Activated naive CD4-positive, alpha-beta T cell treated with anti-CD3 and anti-CD28 coated beads for 36 hours (primary cell): ENCODE data around the gene TAF1B. TPM values are rescaled to one million over a fixed set of nuclear protein-coding genes. Genes with fewer than 3 reads are reported as not detected.

ENCODE experiments used
- CTCF ChIA-PET: fragments of 350-600 bp; sonication (Branson Sonifier 250); formaldehyde crosslinking; loops from one replicate; lab custom pipeline; 2021; ENCODE audit warnings: antibody characterized with exemption; lab: Charles Lee
- DNase-seq: peaks from one replicate; pipeline ENCODE4 v3.0.0-alpha.2; 2020
- H3K27ac Mint-ChIP-seq: one replicate; pipeline ENCODE4 v1.8.0; 2021; ENCODE audit warnings: mild to moderate bottlenecking, mixed read lengths
- H3K27me3 Mint-ChIP-seq: one replicate; pipeline ENCODE4 v1.8.0; 2021; ENCODE audit warnings: low read depth, mixed read lengths
- H3K36me3 Mint-ChIP-seq: one replicate; pipeline ENCODE4 v1.8.0; 2021; ENCODE audit warnings: low read depth, mixed read lengths
- H3K4me1 Mint-ChIP-seq: one replicate; pipeline ENCODE4 v1.8.0; 2021; ENCODE audit warnings: low read depth, mixed read lengths
- H3K4me3 Mint-ChIP-seq: one replicate; pipeline ENCODE4 v1.8.0; 2021; ENCODE audit warnings: mild to moderate bottlenecking, moderate library complexity, mixed read lengths
- H3K9me3 Mint-ChIP-seq: one replicate; pipeline ENCODE4 v1.8.0; 2021; ENCODE audit warnings: mixed read lengths
- intact Hi-C: fragments of 100-400 bp; cut with micrococcal nuclease; formaldehyde crosslinking; loops from one replicate; pipeline ENCODE4 v1.15.1; 2023
- total RNA-seq, 2 experiments: library from RNA; stranded (reverse); gene quantifications; one replicate each; pipeline ENCODE4 v1.2.3, GENCODE V29; 2021

Gene TAF1B
- total RNA-seq, 2 experiments from 2014 or later, result 24.8 to 25.7 TPM

GRCh38 chr2:9939587-9940485, 96.6 kb downstream of the TAF1B start:
- no peak overlapping the region for H3K27ac Mint-ChIP-seq
- CTCF ChIA-PET, result interaction anchor here (0.8 to 1.4 kb wide), 4 partner anchors 44 to 149 kb away, joined by 3 to 6 read pairs (median 4); no protein-coding TSS in a partner anchor

GRCh38 chr2:9941196-9941995, 98.1 kb downstream of the TAF1B start:
- Mint-ChIP-seq H3K27ac (no peak overlapping the region), H3K27me3 (peaks cover 6% of the 10 kb centered on the region), H3K4me3 (no peak overlapping the region), H3K4me1 (no peaks in the 10 kb centered on the region), H3K36me3 (no peaks in the 10 kb centered on the region), H3K9me3 (no peaks in the 10 kb centered on the region)
- no peak for DNase-seq
- CTCF ChIA-PET, result interaction anchor here (1.2 to 1.4 kb wide), 2 partner anchors 20 to 38 kb away, joined by 4 read pairs; no protein-coding TSS in a partner anchor
- intact Hi-C loops, result no loop called here

More at GRCh38 chr2:9939587-9940485, 96.6 kb downstream of the TAF1B start:
- H3K4me3 Mint-ChIP-seq, result no peak overlapping the region
- DNase-seq, result no peak
- no peaks in the 10 kb centered on the region for H3K36me3 Mint-ChIP-seq
- H3K27me3 Mint-ChIP-seq, result no peaks in the 10 kb centered on the region
- no peaks in the 10 kb centered on the region for H3K9me3 Mint-ChIP-seq
- no peaks in the 10 kb centered on the region for H3K4me1 Mint-ChIP-seq
- intact Hi-C loops, result no loop called here

GRCh38 chr2:9941996-9942390, 98.7 kb downstream of the TAF1B start:
- CTCF ChIA-PET, result interaction anchor here (1.2 to 1.4 kb wide), 2 partner anchors 20 to 37 kb away, joined by 4 read pairs; no protein-coding TSS in a partner anchor
- Mint-ChIP-seq H3K27me3 (peaks cover 6% of the 10 kb centered on the region), H3K4me1 (no peaks in the 10 kb centered on the region), H3K27ac (no peak overlapping the region), H3K9me3 (no peaks in the 10 kb centered on the region), H3K36me3 (no peaks in the 10 kb centered on the region), H3K4me3 (no peak overlapping the region)
- intact Hi-C loops, result no loop called here
- no peak for DNase-seq

- CTCF ChIA-PET, result no interaction called here
Measured at GRCh38 chr2:9944330-9944758, 101.1 kb downstream of the TAF1B start.

GRCh38 chr2:9945596-9945995, 102.3 kb downstream of the TAF1B start:
- H3K4me1 Mint-ChIP-seq, result no peaks in the 10 kb centered on the region
- H3K27me3 Mint-ChIP-seq, result peaks cover 15% of the 10 kb centered on the region
- no peaks in the 10 kb centered on the region for H3K36me3 Mint-ChIP-seq
- H3K9me3 Mint-ChIP-seq, result no peaks in the 10 kb centered on the region
- CTCF ChIA-PET, result no interaction called here
- no peak overlapping the region for H3K4me3 Mint-ChIP-seq
- no peak overlapping the region for H3K27ac Mint-ChIP-seq
- DNase-seq, result no peak
- intact Hi-C loops, result no loop called here

More at GRCh38 chr2:9944330-9944758, 101.1 kb downstream of the TAF1B start:
- Mint-ChIP-seq H3K9me3 (no peaks in the 10 kb centered on the region), H3K27me3 (peaks cover 6% of the 10 kb centered on the region), H3K4me3 (no peak overlapping the region), H3K36me3 (no peaks in the 10 kb centered on the region), H3K27ac (no peak overlapping the region), H3K4me1 (no peaks in the 10 kb centered on the region)
- intact Hi-C loops, result no loop called here
- DNase-seq, result no peak

GRCh38 chr2:9946076-9946475, 102.8 kb downstream of the TAF1B start:
- no peaks in the 10 kb centered on the region for H3K36me3 Mint-ChIP-seq
- DNase-seq, result no peak
- peaks cover 15% of the 10 kb centered on the region for H3K27me3 Mint-ChIP-seq
- CTCF ChIA-PET, result interaction anchor here (2.9 kb wide), 1 partner anchor 132 kb away, joined by 10 read pairs; no protein-coding TSS in a partner anchor
- intact Hi-C loops, result no loop called here
- no peak overlapping the region for H3K4me3 Mint-ChIP-seq
- no peaks in the 10 kb centered on the region for H3K9me3 Mint-ChIP-seq
- H3K27ac Mint-ChIP-seq, result no peak overlapping the region
- H3K4me1 Mint-ChIP-seq, result no peaks in the 10 kb centered on the region

- H3K4me3 Mint-ChIP-seq, result no peak overlapping the region
- intact Hi-C loops, result no loop called here
- H3K4me1 Mint-ChIP-seq, result no peaks in the 10 kb centered on the region
- no peaks in the 10 kb centered on the region for H3K9me3 Mint-ChIP-seq
- no peaks in the 10 kb centered on the region for H3K36me3 Mint-ChIP-seq
- H3K27ac Mint-ChIP-seq, result no peak overlapping the region
- DNase-seq, result no peak
- H3K27me3 Mint-ChIP-seq, result peaks cover 15% of the 10 kb centered on the region
- CTCF ChIA-PET, result interaction anchor here (1.1 to 2.9 kb wide), 2 partner anchors 38 to 133 kb away, joined by 6 to 10 read pairs; no protein-coding TSS in a partner anchor
Measured at GRCh38 chr2:9946818-9947217, 103.5 kb downstream of the TAF1B start.

- Mint-ChIP-seq H3K27me3 (peaks cover 31% of the 10 kb centered on the region), H3K4me3 (no peak overlapping the region), H3K36me3 (no peaks in the 10 kb centered on the region), H3K9me3 (no peaks in the 10 kb centered on the region), H3K4me1 (peaks cover 2% of the 10 kb centered on the region), H3K27ac (no peak overlapping the region)
- CTCF ChIA-PET, result interaction anchor here (1.2 to 2.9 kb wide), 2 partner anchors 36 to 135 kb away, joined by 3 to 10 read pairs; no protein-coding TSS in a partner anchor
- DNase-seq, result no peak
- intact Hi-C loops, result no loop called here
Measured at GRCh38 chr2:9948721-9949120, 105.4 kb downstream of the TAF1B start.

GRCh38 chr2:9949239-9949991, 106.1 kb downstream of the TAF1B start:
- peaks cover 35% of the 10 kb centered on the region for H3K27me3 Mint-ChIP-seq
- peak overlapping the region; percentile 75 for H3K4me3 Mint-ChIP-seq
- H3K36me3 Mint-ChIP-seq, result no peaks in the 10 kb centered on the region
- no peaks in the 10 kb centered on the region for H3K9me3 Mint-ChIP-seq
- no peak for DNase-seq
- CTCF ChIA-PET, result no interaction called here
- H3K4me1 Mint-ChIP-seq, result peaks cover 2% of the 10 kb centered on the region
- intact Hi-C loops, result no loop called here
- no peak overlapping the region for H3K27ac Mint-ChIP-seq

- Mint-ChIP-seq H3K9me3 (no peaks in the 10 kb centered on the region), H3K36me3 (no peaks in the 10 kb centered on the region), H3K4me1 (peaks cover 2% of the 10 kb centered on the region), H3K4me3 (peak overlapping the region; percentile 75), H3K27ac (no peak overlapping the region), H3K27me3 (peaks cover 36% of the 10 kb centered on the region)
- intact Hi-C loops, result loop anchor here (2.0 to 10.0 kb wide), 2 partner anchors 27 to 135 kb away; no protein-coding TSS in a partner anchor
- no peak for DNase-seq
- CTCF ChIA-PET, result no interaction called here
Measured at GRCh38 chr2:9949992-9950520, 106.8 kb downstream of the TAF1B start.

GRCh38 chr2:9950521-9951271, 107.4 kb downstream of the TAF1B start:
- CTCF ChIA-PET, result no interaction called here
- Mint-ChIP-seq H3K9me3 (no peaks in the 10 kb centered on the region), H3K27ac (no peak overlapping the region), H3K4me1 (peaks cover 2% of the 10 kb centered on the region), H3K4me3 (peak overlapping the region; percentile 75), H3K27me3 (peaks cover 35% of the 10 kb centered on the region), H3K36me3 (no peaks in the 10 kb centered on the region)
- peak; percentile 58 for DNase-seq
- intact Hi-C loops, result loop anchor here (1.0 to 10.0 kb wide), 6 partner anchors 26 to 499 kb away; partner anchors contain the start of gene TAF1B
